Fibroblast of pulmonary artery (primary cell): ENCODE results near the gene A2M.

Source experiments
- DNase-seq: peaks from one replicate; pipeline ENCODE4 v3.0.0-alpha.2; 2010; ENCODE audit warnings: low read depth
- H3K4me3 ChIP-seq: replicated peaks from 2 replicates; pipeline ENCODE4 v1.5.1; 2011; ENCODE audit warnings: low read depth, mild to moderate bottlenecking, control low read depth, low read length, moderate library complexity
- TF ChIP-seq, protein P1 (sequence below): IDR thresholded peaks from 2 replicates; pipeline ENCODE4 v1.5.1; 2011; ENCODE audit warnings: mild to moderate bottlenecking, control low read depth, low read length, inconsistent platforms; ENCODE audit errors: missing control alignments

A2M gene

DNA sequence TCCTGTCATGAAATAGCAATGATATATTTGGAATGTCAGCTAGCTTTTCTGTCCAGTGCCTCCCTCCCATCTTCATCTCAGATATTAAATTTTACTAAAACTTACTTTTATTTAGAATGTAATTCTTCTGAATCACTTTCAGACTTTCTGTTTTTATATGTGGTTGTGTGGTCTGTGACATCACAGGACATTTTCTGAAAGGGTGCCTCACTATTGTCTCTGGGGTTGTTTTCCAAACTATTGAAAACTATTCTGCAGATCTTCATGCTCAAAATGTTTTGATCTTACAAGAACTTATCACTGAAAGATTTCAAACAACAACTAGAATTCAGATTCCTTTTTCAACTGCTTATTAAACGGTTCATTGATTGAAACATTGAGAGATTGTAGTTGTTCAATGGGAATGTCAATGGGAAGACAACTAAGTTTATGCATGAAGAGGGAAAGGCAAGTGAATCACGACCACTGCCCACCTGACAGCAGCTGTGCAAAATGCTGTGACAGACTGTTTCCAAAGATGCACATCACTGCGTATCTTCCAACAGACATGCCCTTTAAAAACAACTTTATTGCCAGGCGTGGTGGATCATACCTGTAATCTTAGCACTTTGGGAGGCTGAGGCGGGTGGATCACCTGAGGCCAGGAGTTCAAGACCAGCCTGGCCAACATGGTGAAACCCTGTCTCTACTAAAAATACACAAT lies 75.1 kb downstream of the A2M start:
- H3K4me3 ChIP-seq = no peak overlapping the region
- DNase-seq = no peak
- TF ChIP-seq, protein P1, sequence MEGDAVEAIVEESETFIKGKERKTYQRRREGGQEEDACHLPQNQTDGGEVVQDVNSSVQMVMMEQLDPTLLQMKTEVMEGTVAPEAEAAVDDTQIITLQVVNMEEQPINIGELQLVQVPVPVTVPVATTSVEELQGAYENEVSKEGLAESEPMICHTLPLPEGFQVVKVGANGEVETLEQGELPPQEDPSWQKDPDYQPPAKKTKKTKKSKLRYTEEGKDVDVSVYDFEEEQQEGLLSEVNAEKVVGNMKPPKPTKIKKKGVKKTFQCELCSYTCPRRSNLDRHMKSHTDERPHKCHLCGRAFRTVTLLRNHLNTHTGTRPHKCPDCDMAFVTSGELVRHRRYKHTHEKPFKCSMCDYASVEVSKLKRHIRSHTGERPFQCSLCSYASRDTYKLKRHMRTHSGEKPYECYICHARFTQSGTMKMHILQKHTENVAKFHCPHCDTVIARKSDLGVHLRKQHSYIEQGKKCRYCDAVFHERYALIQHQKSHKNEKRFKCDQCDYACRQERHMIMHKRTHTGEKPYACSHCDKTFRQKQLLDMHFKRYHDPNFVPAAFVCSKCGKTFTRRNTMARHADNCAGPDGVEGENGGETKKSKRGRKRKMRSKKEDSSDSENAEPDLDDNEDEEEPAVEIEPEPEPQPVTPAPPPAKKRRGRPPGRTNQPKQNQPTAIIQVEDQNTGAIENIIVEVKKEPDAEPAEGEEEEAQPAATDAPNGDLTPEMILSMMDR = no peak

DNA sequence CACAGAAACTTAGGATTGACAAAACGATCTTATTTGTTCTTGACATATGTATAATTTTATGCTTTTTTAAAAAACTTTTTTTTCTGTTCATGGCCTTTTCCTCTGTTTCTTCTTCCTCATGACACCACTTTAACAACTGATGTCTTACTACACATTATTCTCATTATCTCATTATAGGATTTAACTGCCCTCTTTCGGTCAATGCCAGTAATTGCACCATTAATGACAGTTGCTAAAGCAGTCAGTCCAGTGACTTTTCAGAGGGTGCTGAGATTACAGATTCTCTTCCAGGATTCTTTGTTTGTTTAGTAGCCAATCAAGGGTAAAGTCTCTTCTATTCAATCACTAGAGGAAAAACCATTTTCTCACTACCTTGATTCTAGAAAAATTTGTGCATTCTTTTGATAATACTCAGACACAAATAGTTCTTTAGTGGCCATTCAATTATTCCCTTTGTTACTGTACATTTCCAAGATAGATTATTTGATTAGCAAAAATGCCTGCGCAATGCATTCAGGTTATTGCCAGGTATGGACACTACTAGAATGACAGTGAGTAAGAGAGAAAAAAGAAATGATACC lies 76.2 kb downstream of the A2M start:
- H3K4me3 ChIP-seq = no peak overlapping the region
- TF ChIP-seq, protein P1 = peak; percentile 72
- peak; percentile 61 for DNase-seq

DNA sequence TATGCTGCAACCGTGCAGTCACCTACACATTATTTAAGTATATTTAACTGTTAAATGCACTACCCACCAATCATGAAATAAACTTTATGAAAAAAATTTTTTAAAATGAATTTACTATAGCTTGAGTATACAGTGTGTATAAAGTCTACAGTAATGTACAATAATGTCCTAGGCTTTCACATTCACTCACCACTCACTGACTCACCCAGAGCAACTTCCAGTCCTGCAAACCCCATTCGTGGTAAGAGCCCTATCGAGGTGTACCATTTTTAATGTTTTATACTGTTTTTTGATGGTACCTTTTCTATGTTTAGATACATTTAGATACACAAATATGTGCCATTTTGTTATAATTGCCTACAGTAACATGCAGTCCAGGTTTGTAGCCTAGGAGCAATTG lies 78.3 kb downstream of the A2M start:
- no peak overlapping the region for H3K4me3 ChIP-seq
- no peak for DNase-seq
- TF ChIP-seq, protein P1 = no peak

DNA sequence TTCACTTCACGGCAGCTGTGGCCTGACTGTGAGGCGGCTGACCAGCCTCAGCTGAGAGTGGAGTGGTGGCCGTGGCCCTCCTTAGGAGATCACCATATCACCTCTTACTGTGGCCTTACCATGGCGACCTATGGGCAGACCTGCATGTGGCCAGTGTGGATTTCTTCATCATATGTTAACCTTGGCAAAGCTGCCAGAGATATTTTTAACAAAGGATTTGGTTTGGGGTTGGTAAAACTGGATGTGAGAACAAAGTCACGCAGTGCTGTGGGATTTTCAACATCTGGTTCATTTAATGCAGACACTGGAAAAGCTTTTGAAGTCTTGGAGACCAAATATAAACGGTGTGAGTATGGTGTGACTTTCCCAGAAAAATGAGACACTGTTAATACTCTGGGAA lies 79.5 kb downstream of the A2M start:
- TF ChIP-seq, protein P1 = no peak
- DNase-seq = no peak
- H3K4me3 ChIP-seq = no peak overlapping the region

DNA sequence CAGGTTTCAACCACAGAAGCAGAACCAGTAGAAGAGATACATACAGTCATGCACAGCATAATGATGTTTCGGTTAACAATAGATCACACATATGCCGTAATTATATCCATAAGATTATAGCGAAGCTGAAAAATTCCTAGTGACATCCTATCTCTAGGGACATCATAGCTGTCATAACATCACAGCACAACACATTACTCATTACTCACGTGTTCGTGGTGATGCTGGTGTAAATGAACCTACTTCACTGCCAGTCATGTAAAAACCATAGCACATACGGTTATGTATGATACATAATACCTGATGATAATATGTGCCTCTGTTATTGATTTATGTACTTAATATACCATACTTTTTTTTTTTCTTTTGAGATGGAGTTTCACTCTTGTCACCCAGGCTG lies 81.6 kb downstream of the A2M start:
- no peak overlapping the region for H3K4me3 ChIP-seq
- DNase-seq = no peak
- TF ChIP-seq, protein P1 = no peak

DNA sequence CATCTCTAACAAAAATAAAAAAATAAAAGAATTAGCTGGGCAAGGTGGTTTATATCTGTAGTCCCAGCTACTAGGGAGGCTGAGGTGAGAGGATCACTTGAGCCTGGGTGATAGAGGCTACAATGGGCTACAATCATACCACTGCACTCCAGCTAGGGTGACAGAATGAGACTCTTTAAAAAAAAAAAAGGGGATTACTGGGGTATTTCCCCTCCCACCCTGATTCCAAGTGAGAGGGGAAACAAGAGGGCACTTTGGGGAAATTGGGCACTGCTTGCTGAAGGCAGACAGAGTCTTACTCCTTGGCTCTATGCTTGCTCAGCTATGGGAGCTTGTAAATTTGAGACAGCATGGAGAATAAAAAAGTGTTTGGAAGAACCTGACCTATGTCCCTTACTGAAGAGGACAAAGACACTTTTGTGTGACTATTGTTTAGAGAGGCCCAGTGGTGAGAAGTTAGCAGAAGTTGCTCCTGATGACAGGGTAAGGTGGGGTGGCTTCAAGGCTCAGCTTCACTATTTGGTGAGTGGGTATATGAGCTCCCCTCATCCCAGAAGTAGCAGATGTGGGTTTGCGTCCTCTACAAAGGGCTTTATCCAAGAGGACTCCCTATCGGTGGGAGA lies 82.3 kb downstream of the A2M start:
- H3K4me3 ChIP-seq = no peak overlapping the region
- TF ChIP-seq, protein P1 = no peak
- no peak for DNase-seq
